HG03342 (cell line): Measurements from ENCODE around the gene ZNF473.

Experiments used
- ATAC-seq: cut with Tn5 transposase; IDR thresholded peaks from one replicate; pipeline ENCODE4 v1.9.1; 2021; ENCODE audit warnings: mild to moderate bottlenecking, moderate library complexity; ENCODE audit not compliant: unreplicated experiment

The ZNF473 gene

GRCh38 chr19:50003254-50003788 lies 22.5 kb upstream of the ZNF473 start:
- no peak for ATAC-seq

- no peak for ATAC-seq
Observed at GRCh38 chr19:50003810-50004419, 21.9 kb upstream of the ZNF473 start.

DNA sequence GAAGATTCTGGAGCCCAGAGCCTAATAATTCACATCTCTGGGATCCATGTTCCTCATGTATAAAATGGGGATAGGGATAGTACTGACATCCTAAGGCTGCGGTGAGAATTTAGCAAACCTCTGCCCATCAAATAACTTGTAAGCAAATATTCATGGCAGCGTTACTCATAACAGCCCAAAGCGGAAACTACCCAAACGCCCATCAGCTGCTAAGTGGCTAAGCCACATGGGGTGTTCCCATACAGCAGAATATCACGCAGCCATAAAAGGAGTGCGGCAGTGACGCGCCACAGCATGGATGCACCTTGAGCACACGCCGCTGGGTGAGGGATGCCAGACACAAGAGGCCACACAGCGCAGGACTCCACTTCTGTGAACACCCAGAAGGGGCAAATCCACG lies 20.4 kb upstream of the ZNF473 start:
- ATAC-seq = no peak

- no peak for ATAC-seq
Observed at GRCh38 chr19:50007170-50007569, 18.6 kb upstream of the ZNF473 start.

DNA sequence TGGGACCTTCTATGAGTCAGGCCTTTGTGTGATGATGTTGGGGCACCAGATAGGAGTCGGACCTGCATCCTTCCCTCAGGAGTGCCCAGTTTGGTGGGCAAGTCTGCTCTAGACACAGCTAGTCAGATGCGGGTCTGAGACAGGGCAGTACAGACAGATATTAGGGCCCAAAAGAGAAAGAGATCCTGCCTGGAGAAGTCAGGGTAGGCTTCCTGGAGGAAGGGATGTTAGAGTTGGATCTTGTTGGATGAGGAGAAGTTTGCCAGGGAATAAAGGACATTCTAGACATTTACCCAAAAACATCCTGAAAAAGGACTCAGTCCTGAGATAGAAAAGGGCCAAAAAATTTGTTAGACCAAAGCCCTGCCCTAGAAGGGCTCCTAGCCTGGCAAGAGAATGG lies 17.9 kb upstream of the ZNF473 start:
- no peak for ATAC-seq

DNA sequence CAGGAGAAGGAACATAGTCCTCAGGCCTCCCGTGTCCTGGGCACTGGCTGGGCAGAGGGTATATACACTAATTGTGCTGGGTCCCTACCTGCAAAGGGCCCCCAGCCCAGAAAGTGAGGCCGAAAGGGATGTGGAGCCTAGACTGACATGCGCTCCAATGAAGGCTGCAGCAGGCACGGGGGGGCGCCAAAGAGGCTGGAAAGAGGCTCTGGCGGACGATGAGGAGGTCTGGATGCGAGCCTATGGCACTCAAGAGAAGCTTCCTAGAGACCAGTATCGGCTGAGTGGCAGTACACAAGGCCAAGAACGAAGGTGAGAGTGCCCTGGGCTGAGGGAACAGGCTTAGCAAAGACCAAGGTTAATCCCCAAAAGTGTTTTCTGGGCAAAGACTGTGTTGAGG lies 17.3 kb upstream of the ZNF473 start:
- ATAC-seq = no peak

GRCh38 chr19:50016225-50016807 lies 9.5 kb upstream of the ZNF473 start:
- no peak for ATAC-seq

GRCh38 chr19:50020481-50020880 lies 5.3 kb upstream of the ZNF473 start:
- no peak for ATAC-seq

DNA sequence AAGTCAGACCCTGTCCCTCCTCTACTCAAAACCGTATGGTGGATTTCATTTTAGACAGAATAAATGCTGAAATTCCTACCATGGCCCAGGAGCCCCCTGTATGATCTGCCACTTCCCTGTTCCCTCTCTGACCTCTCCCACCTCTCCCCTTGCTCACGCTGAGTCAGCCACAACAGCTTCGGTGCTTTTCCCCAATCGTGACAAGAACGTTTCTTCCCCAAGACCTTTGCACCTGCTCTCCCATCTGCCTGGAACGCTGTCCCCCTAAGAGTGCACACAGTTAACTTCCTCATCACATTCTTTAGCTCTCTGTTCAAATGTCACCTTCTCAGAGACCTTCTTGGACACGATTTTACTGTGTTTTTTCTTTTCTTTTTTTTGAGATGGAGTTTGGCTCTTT lies 3.0 kb upstream of the ZNF473 start:
- ATAC-seq = no peak

DNA sequence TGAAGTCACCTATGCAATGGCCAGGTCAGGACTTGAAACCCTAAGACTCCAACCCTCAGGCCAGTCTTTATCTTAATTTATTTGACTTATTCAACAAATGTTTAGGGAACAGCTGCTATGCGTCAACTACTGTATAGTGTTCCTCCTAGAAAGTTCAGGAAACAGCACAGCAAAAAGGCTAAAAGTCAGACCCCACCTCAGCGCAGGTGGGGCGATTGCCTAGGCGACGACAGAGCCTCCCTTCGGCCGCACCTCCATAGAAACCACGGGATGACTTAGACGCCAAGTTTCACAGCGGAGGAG lies 1.1 kb upstream of the ZNF473 start:
- ATAC-seq = no peak

DNA sequence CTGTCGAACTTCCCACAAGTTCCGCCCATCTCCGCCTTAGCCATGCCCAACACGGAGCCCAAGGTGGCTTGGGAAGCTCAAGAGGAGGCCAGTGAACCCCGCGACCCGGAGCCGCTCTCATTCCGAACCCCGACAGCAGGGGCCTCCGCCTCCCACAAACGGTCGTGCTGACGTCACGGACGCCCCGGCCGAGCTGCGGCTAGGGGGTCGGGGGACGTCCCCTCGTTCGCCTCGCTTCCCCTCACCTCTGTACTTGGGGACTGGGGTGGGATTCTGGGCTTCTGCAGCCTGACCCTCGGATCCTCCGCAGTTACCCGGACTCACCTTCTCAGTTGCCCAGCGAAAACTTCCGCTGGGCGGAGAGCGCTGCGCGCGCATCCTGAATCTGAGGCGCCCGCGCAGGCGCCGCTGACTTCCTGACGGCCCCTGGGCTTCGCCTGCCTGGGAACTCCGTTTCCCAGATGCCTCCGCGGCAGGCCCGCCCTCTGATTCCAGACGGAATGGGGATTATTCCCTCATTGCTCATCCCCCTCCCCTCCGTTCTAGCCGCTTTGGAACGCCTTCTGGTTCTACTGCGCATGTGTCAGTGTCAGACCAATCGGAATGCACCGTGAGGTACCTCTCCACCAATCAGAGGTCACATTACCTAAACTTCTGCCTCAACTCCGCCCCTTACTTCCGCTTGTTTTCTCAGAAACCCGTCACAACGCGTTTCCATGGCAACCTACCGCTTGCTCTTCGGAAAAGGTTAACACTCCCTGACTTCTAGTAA lies 597 bp upstream of the ZNF473 start, which contains the start of gene VRK3:
VRK3 (minus strand) TSS at position 351 of the 772 bp plus-strand sequence. CDS start 9,210 bp downstream, outside the sequence.
- peak; percentile 82 for ATAC-seq

GRCh38 chr19:50026550-50026906 lies 723 bp downstream of the ZNF473 start:
- no peak for ATAC-seq

- no peak for ATAC-seq
Observed at GRCh38 chr19:50030225-50030624, 4.4 kb downstream of the ZNF473 start.

- no peak for ATAC-seq
Observed at GRCh38 chr19:50030937-50031336, 5.1 kb downstream of the ZNF473 start.

DNA sequence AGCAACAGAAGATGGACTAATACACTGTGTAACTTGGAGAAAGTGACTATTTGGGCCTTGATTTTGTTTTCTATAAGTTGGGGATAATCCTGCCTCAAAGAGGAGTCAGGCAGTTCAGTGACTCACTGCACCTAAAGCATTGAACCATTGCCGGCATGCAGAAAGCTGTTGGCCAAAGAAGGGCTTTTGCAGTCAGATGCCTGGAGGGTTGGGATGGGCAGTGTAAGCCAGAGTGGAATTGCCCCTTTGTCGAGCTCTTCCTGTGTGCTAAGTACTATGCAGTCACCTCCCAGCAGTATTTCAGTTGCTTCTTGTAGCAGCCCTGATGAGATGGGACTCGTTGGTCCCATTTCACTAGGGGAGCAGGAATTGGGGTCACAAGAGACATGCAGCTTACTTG lies 11.1 kb downstream of the ZNF473 start:
- ATAC-seq = no peak

GRCh38 chr19:50039968-50040367 lies 14.2 kb downstream of the ZNF473 start:
- no peak for ATAC-seq

DNA sequence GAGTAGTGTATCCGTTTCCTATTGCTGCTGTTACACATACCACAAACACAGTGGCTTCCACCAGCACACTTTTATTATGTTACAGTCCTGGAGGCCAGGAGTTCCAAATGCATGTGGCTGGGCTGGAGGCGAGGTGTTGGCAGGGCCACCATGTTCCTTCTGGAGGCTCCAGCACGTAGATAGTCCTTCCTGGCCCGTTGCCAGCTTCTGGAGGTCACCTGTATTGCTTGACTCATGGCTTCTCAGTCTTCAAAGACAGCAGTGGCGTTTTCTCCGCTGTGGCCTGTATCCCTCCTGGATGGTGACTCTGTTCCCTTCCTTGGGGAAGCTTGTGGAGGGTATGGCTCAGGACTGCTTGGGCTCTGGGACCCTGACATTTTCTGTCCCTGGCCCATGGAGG lies 15.2 kb downstream of the ZNF473 start:
- ATAC-seq = no peak

DNA sequence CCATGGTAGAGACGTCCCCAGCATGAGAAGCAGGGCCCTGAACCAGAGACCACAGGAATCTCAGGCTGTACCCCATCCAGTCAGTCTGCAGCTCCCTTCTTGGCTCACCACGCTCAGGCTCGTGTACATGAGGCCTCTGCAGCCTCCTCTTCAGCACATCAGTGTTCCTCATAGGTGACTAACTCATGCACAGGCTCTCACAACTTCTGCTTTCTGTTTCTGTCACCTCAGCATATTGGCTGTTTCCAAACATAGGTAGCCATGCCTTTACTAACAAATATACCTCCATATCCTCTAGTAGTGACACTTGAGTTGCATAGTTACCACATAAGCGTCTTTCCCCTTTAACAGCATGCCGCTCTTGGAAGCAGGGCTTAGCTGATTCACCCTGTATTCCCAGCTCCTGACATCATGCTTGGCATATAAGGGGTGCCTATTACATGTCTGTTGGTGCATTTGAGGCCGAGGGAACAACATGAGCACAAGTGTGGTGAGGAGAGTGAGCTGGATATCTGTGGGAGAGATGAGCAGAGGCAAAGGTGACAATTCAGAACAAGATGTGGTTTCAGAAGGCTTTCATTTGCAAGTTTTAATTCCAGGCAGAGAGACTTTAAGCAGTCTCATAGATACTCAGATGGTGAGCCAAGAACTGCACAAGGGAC lies 16.7 kb downstream of the ZNF473 start:
- ATAC-seq = no peak

- ATAC-seq = no peak
Observed at GRCh38 chr19:50043967-50044366, 18.2 kb downstream of the ZNF473 start.

DNA sequence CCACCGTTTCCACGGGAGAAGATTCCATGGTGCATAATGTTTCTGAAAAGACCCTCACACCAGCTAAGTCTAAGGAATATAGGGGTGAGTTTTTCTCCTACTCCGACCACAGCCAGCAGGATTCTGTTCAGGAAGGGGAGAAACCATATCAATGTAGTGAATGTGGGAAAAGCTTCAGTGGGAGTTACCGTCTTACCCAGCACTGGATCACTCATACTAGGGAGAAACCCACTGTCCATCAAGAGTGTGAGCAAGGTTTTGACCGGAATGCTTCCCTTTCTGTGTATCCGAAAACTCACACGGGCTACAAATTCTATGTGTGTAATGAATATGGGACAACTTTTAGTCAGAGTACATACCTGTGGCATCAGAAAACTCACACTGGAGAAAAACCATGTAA lies 19.1 kb downstream of the ZNF473 start:
- no peak for ATAC-seq

GRCh38 chr19:50046649-50047503 lies 21.1 kb downstream of the ZNF473 start:
- no peak for ATAC-seq
